Activated T-helper 1 cell treated with anti-CD3 and anti-CD28 coated beads, Interleukin-12 subunit alpha, Interleukin-12 subunit beta, Interleukin-2, Interleukin-4 antibody, amounts not matched to agents 30 ng/mL and 10 ng/mL and 1 ng/mL, durations not matched to agents 14 hours and 24 hours and 36 hours (primary cell): Measurements from ENCODE around the gene FANCI. TPM values are rescaled to one million over a fixed set of nuclear protein-coding genes. Genes with fewer than 3 reads are reported as not detected.
A peak's percentile ranks its signal among the peaks of the same experiment; 100 is the strongest.

Source experiments
- DNase-seq: peaks from one replicate; pipeline ENCODE4 v3.0.0; 2021; ENCODE audit warnings: low spot score
- H3K27ac Mint-ChIP-seq: one replicate; pipeline ENCODE4 v1.8.0; 2021; ENCODE audit warnings: mild to moderate bottlenecking, mixed read lengths
- H3K27me3 Mint-ChIP-seq: one replicate; pipeline ENCODE4 v1.8.0; 2022; ENCODE audit warnings: mild to moderate bottlenecking, moderate library complexity, mixed read lengths; ENCODE audit not compliant: insufficient read depth
- H3K36me3 Mint-ChIP-seq: one replicate; pipeline ENCODE4 v1.8.0; 2021; ENCODE audit warnings: low read depth, mixed read lengths
- H3K4me1 Mint-ChIP-seq: one replicate; pipeline ENCODE4 v1.8.0; 2021; ENCODE audit warnings: low read depth, mixed read lengths
- H3K4me3 Mint-ChIP-seq: one replicate; pipeline ENCODE4 v1.8.0; 2021; ENCODE audit warnings: mild to moderate bottlenecking, moderate library complexity, mixed read lengths
- H3K9me3 Mint-ChIP-seq: one replicate; pipeline ENCODE4 v1.8.0; 2021; ENCODE audit warnings: mixed read lengths
- intact Hi-C: fragments of 100-400 bp; cut with micrococcal nuclease; formaldehyde crosslinking; loops from one replicate; pipeline ENCODE4 v1.15.1; 2024
- total RNA-seq: library from RNA; stranded (reverse); gene quantifications from 2 replicates; pipeline ENCODE4 v1.2.3, GENCODE V29; 2022

The FANCI gene
- total RNA-seq, 1 donor from 2014 or later: 167 TPM

DNA sequence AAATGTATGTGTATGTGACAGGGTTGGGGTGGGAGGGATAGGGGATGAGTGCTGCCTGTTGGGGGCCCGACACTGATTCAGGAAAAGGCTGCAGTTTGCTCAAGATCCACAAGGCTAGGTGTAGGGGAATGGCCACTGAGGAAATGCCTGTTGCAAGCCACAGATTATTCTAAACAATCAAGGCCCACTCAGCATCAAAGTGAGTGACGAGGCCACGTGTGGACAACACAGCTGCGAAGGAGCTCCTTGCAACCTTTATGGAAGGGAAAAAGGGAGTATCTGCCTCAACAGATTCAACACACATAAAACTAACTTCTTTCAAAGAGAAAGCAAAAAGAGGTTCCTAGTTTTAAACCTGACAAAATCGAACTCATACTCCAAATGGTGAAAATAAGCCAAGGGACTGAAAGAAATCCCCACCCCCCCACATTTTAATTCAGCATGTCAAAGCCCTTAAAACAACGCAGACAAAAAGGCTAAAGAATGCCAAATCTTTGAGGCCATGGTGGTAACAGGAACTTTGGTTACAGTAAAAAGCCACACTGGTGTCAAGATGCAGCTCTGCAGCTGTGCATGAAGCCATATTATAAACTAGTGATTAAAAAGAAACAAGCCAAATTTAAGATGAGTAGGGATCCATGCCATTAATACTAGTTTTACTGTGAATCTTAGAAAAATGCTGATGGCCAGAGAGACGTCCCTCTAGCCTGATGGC is 87.3 kb downstream of the FANCI start:
- no peaks in the 10 kb centered on the region for H3K9me3 Mint-ChIP-seq

GRCh38 chr15:89332446-89332845 is 88.7 kb downstream of the FANCI start:
- H3K36me3 Mint-ChIP-seq: peaks cover 44% of the 10 kb centered on the region
- H3K27ac Mint-ChIP-seq: no peak overlapping the region
- H3K9me3 Mint-ChIP-seq: no peaks in the 10 kb centered on the region
- H3K27me3 Mint-ChIP-seq: peaks cover 3% of the 10 kb centered on the region
- DNase-seq: no peak
- intact Hi-C loops: loop anchor here (5.0 to 10.0 kb wide), 5 partner anchors 35 to 1622 kb away; partner anchors contain the start of genes HAPLN3, NGRN and RCCD1
- peak overlapping the region; percentile 77 for H3K4me3 Mint-ChIP-seq
- H3K4me1 Mint-ChIP-seq: peaks cover 73% of the 10 kb centered on the region

More for the DNA sequence above, 87.3 kb downstream of the FANCI start:
- Mint-ChIP-seq H3K4me1 (peaks cover 64% of the 10 kb centered on the region), H3K36me3 (peaks cover 56% of the 10 kb centered on the region), H3K27ac (peak overlapping the region; percentile 29), H3K4me3 (peak overlapping the region; percentile 77), H3K27me3 (peaks cover 3% of the 10 kb centered on the region)
- intact Hi-C loops: loop anchor here (5.0 to 10.0 kb wide), 5 partner anchors 34 to 1624 kb away; partner anchors contain the start of genes HAPLN3, NGRN and RCCD1
- DNase-seq: no peak

DNA sequence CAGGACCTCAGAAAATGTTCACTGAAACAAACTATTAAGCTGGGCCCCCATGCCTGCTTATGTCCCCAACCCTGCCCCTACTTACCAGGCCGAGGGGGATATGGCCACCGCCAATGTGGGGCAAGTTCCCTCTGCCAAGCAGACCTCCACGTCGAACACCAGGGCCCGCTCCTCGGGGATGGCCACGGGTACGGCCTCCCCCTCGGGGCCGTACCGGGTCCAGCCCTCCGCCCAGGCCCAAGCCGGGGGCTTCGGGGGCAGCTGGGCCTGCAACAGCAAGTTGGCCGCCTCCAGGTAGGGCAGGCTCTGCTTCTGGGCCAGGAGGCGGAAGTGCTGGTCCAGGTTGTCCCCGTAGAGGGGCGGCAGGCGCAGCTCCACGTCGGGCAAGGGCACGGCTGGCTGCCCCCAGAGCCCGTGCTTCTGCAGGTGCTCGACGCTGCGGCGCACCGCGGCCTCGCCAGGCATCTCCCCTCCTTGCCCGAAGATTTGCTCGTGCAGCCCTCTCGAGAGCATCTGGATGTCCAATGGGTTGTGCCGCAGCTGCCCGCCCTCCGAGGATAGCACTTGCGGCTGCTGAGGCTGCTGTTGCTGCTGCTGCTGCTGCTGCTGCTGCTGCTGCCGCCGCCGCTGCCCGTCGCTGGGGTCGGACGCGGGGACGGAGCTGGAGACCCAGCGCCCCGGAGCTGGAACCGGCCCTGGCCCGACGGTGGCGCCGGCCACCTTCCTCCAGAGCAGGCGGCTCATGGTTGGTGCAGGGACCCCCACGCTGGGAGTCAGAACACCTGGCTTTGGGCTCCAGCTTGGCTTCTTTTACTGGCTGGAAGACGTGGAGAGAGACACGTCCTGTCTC is 89.5 kb downstream of the FANCI start:
- no peak for DNase-seq
- no peaks in the 10 kb centered on the region for H3K9me3 Mint-ChIP-seq
- peak overlapping the region; percentile 58 for H3K27ac Mint-ChIP-seq
- H3K27me3 Mint-ChIP-seq: peaks cover 5% of the 10 kb centered on the region
- H3K36me3 Mint-ChIP-seq: peaks cover 37% of the 10 kb centered on the region
- H3K4me1 Mint-ChIP-seq: peaks cover 70% of the 10 kb centered on the region
- intact Hi-C loops: loop anchor here (5.0 to 10.0 kb wide), 5 partner anchors 36 to 1622 kb away; partner anchors contain the start of genes HAPLN3, NGRN and RCCD1
- peak overlapping the region; percentile 85 for H3K4me3 Mint-ChIP-seq

DNA sequence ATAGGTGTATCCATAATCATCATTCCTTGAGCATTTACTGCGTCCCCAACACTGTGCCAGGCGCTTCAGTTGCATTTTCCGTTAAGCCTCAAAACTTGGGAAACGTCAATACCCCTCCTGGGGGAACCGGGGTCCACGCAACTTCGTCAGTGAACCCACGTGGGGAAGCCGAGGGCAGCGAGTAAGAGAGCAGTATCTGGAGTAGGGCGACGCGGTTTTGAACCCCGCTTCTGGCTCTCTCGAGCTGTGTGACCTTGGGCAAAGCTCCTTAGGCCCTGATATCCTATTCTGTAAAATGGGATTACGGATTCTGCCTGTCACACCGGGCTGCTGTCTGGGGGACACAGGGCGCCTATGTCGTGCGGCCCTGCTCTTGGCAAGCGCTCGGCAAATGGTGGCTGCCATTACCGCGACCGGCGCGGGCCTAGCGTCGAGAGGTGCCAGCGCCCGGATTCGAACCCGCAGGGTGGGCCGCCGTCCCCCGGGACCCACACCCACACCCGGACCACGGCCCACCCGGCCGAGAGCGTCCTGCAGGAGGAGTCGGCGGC is 90.3 kb downstream of the FANCI start:
- no peaks in the 10 kb centered on the region for H3K9me3 Mint-ChIP-seq
- DNase-seq: no peak
- H3K4me1 Mint-ChIP-seq: peaks cover 70% of the 10 kb centered on the region
- peak overlapping the region; percentile 85 for H3K4me3 Mint-ChIP-seq
- intact Hi-C loops: loop anchor here (1.0 to 10.0 kb wide), 8 partner anchors 37 to 1621 kb away; partner anchors contain the start of genes ABHD2, AP3S2, FANCI and HAPLN3
- H3K27ac Mint-ChIP-seq: peak overlapping the region; percentile 58
- peaks cover 5% of the 10 kb centered on the region for H3K27me3 Mint-ChIP-seq
- peaks cover 36% of the 10 kb centered on the region for H3K36me3 Mint-ChIP-seq

GRCh38 chr15:89334510-89335297 is 90.9 kb downstream of the FANCI start, which contains the start of gene POLG:
Gene POLG, minus strand, starts transcription at chr15:89334824. Its CDS starts 1,070 bp downstream, at chr15:89333754.
- Mint-ChIP-seq H3K27ac (peak within 1 kb of the TSS; percentile 91), H3K4me3 (peak within 1 kb of the TSS; percentile 85), H3K36me3 (peaks cover 30% of the 10 kb centered on the region), H3K9me3 (no peaks in the 10 kb centered on the region), H3K4me1 (peaks cover 63% of the 10 kb centered on the region), H3K27me3 (peaks cover 5% of the 10 kb centered on the region)
- DNase-seq: peak; percentile 99
- intact Hi-C loops: loop anchor here (1.0 to 10.0 kb wide), 12 partner anchors 24 to 1620 kb away; partner anchors contain the start of genes ABHD2, AP3S2, FANCI and HAPLN3

GRCh38 chr15:89335298-89336041 is 91.7 kb downstream of the FANCI start:
- Mint-ChIP-seq H3K4me3 (peak overlapping the region; percentile 80), H3K27me3 (peaks cover 5% of the 10 kb centered on the region), H3K27ac (peak overlapping the region; percentile 91), H3K9me3 (no peaks in the 10 kb centered on the region), H3K4me1 (peaks cover 55% of the 10 kb centered on the region), H3K36me3 (peaks cover 22% of the 10 kb centered on the region)
- no peak for DNase-seq
- intact Hi-C loops: loop anchor here (1.0 to 10.0 kb wide), 10 partner anchors 23 to 1619 kb away; partner anchors contain the start of genes ABHD2, AP3S2, HAPLN3 and NGRN

- H3K4me3 Mint-ChIP-seq: no peak overlapping the region
- no peak for DNase-seq
Measured at GRCh38 chr15:89338036-89338435, 94.3 kb downstream of the FANCI start.

DNA sequence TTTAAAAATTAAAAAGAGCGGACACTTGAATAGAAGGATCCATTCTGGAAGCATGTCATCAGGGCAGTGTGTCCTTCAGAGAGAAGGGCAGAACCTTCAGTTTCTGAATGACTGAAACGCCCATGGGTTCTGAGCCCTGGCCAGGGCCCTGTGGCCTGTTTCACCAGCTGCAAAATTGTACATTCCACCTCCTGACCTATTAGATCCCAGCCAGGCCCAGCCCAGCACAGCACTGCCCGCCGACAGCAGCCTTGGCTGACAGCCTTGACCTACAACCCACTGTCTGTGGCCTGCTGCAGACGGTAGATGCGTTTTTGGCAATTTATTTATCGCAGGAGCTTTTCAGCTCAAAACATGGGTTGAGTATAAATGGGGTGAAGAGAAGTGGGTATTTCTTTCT is 96.8 kb downstream of the FANCI start:
- DNase-seq: no peak
- H3K36me3 Mint-ChIP-seq: no peaks in the 10 kb centered on the region
- peaks cover 21% of the 10 kb centered on the region for H3K4me1 Mint-ChIP-seq
- H3K27ac Mint-ChIP-seq: no peak overlapping the region
- H3K9me3 Mint-ChIP-seq: no peaks in the 10 kb centered on the region
- intact Hi-C loops: no loop called here
- no peak overlapping the region for H3K4me3 Mint-ChIP-seq
- H3K27me3 Mint-ChIP-seq: peaks cover 14% of the 10 kb centered on the region

More at GRCh38 chr15:89338036-89338435, 94.3 kb downstream of the FANCI start:
- Mint-ChIP-seq H3K9me3 (no peaks in the 10 kb centered on the region), H3K27me3 (peaks cover 9% of the 10 kb centered on the region), H3K4me1 (peaks cover 31% of the 10 kb centered on the region), H3K36me3 (peaks cover 2% of the 10 kb centered on the region), H3K27ac (no peak overlapping the region)
- intact Hi-C loops: loop anchor here (10.0 kb wide), 4 partner anchors 283 to 1617 kb away; partner anchors contain the start of genes HAPLN3, NGRN and RCCD1

GRCh38 chr15:89341316-89342005 is 97.7 kb downstream of the FANCI start:
- no peaks in the 10 kb centered on the region for H3K36me3 Mint-ChIP-seq
- H3K27ac Mint-ChIP-seq: no peak overlapping the region
- no peaks in the 10 kb centered on the region for H3K9me3 Mint-ChIP-seq
- H3K4me1 Mint-ChIP-seq: peaks cover 13% of the 10 kb centered on the region
- no peak overlapping the region for H3K4me3 Mint-ChIP-seq
- no peak for DNase-seq
- intact Hi-C loops: no loop called here
- H3K27me3 Mint-ChIP-seq: peaks cover 14% of the 10 kb centered on the region

DNA sequence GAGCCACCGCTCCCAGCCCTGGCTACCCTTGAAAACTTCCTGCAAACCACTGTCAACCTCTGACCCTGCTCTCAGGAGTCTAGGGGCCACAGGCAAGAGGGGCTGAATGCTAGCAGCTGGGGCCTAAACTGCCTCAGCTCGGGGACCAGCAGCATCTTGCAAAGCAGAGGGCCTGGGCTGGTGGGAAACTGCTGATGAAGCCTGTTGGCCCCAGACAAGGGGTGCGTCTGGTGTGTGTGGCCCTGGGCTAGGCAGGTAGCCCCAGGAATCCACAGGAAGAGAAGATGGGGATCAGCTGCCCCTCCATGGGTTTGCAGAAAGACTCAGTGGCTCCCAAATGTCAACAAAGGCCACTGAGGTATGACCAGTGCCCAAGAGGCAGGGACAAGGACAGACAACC is 99.1 kb downstream of the FANCI start:
- DNase-seq: no peak
- H3K27me3 Mint-ChIP-seq: peaks cover 15% of the 10 kb centered on the region
- H3K27ac Mint-ChIP-seq: no peak overlapping the region
- H3K36me3 Mint-ChIP-seq: no peaks in the 10 kb centered on the region
- H3K9me3 Mint-ChIP-seq: no peaks in the 10 kb centered on the region
- intact Hi-C loops: no loop called here
- peaks cover 2% of the 10 kb centered on the region for H3K4me1 Mint-ChIP-seq
- no peak overlapping the region for H3K4me3 Mint-ChIP-seq

DNA sequence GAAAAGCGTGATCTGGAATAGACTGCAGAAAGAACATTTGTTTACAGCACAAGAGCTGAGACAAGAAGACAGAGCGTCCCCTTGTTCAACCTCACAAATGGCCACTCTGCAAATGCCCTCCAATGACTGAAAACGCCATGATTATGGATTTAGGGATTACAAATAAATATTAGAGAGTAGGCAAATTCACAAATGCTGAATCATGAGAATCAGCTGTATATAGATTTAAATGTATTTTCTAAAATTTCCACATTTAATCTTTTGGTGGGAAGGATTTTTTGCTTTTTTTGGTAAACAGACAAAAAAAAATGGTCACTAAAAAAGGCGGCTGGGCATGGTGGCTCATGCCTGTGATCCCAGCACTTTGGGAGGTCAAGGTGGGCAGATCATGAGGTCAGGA is 101.5 kb downstream of the FANCI start:
- intact Hi-C loops: no loop called here
- peaks cover 25% of the 10 kb centered on the region for H3K27me3 Mint-ChIP-seq
- H3K4me1 Mint-ChIP-seq: no peaks in the 10 kb centered on the region
- no peaks in the 10 kb centered on the region for H3K36me3 Mint-ChIP-seq
- H3K27ac Mint-ChIP-seq: no peak overlapping the region
- no peaks in the 10 kb centered on the region for H3K9me3 Mint-ChIP-seq
- DNase-seq: no peak
- H3K4me3 Mint-ChIP-seq: no peak overlapping the region
